Fibroblast of lung (primary cell): ENCODE measurements around the gene ASTN1. TPM values are rescaled to one million over a fixed set of nuclear protein-coding genes. Genes with fewer than 3 reads are reported as not detected.
A peak's percentile ranks its signal among the peaks of the same experiment; 100 is the strongest.

Experiments
- DNase-seq, 2 donors: peaks; one replicate each; pipeline versions ENCODE4 v3.0.0 to v3.0.0-alpha.2; 2010; ENCODE audit warnings: low read depth in 2 of 2
- H2AFZ ChIP-seq: 2 replicates; pipeline ENCODE4 v1.5.1; 2012; ENCODE audit warnings: low read length, control low read depth, inconsistent platforms
- H3K27ac ChIP-seq: 2 replicates; pipeline ENCODE4 v1.5.1; 2011; ENCODE audit warnings: low read length, control low read depth; ENCODE audit not compliant: insufficient read depth
- H3K27me3 ChIP-seq: 2 replicates; pipeline ENCODE4 v1.5.1; 2011; ENCODE audit warnings: mild to moderate bottlenecking, low read length; ENCODE audit not compliant: control insufficient read depth, insufficient read depth
- H3K36me3 ChIP-seq: 2 replicates; pipeline ENCODE4 v1.5.1; 2011; ENCODE audit warnings: low read length; ENCODE audit not compliant: control insufficient read depth, insufficient read depth
- H3K4me1 ChIP-seq: 2 replicates; pipeline ENCODE4 v1.5.1; 2011; ENCODE audit warnings: low read length; ENCODE audit not compliant: control insufficient read depth, insufficient read depth; ENCODE audit errors: extremely low read depth
- H3K4me2 ChIP-seq: 2 replicates; pipeline ENCODE4 v1.5.1; 2011; ENCODE audit warnings: low read length, control low read depth; ENCODE audit not compliant: insufficient read depth; ENCODE audit errors: extremely low read depth
- H3K4me3 ChIP-seq, 4 experiments: fragments of 200-600 bp in 1 of 4; sonication (generic) in 1 of 4; replicated peaks in 1 of 4; 2 replicates each; pipeline ENCODE4 v1.5.1; 2011 to 2016; ENCODE audit warnings: low read length in 4 of 4, low read depth in 3 of 4, mild to moderate bottlenecking in 3 of 4, control low read depth in 2 of 4, inconsistent platforms in 1 of 4, mixed read lengths in 1 of 4; ENCODE audit not compliant: insufficient read depth in 1 of 4; ENCODE audit errors: control extremely low read depth in 1 of 4
- H3K79me2 ChIP-seq: 2 replicates; pipeline ENCODE4 v1.5.1; 2012; ENCODE audit warnings: mild to moderate bottlenecking, low read length, inconsistent platforms; ENCODE audit not compliant: control insufficient read depth, insufficient read depth
- H3K9ac ChIP-seq: 2 replicates; pipeline ENCODE4 v1.5.1; 2011; ENCODE audit warnings: mild to moderate bottlenecking, low read length, control low read depth; ENCODE audit not compliant: insufficient read depth
- H3K9me3 ChIP-seq: 2 replicates; pipeline ENCODE4 v1.5.1; 2012; ENCODE audit warnings: low read depth, low read length; ENCODE audit not compliant: control insufficient read depth, insufficient read depth
- H4K20me1 ChIP-seq: 2 replicates; pipeline ENCODE4 v1.5.1; 2011; ENCODE audit warnings: low read length; ENCODE audit not compliant: control insufficient read depth, insufficient read depth; ENCODE audit errors: extremely low read depth
- CTCF ChIP-seq, 2 donors: IDR thresholded peaks in 1 of 2; conservative IDR thresholded peaks in 1 of 2; 1 replicate in 1 of 2; 2 replicates in 1 of 2; pipeline ENCODE4 v1.5.1; 2011 to 2012; ENCODE audit warnings: low read length in 2 of 2, control low read depth in 1 of 2, inconsistent platforms in 1 of 2, low read depth in 1 of 2, mild to moderate bottlenecking in 1 of 2
- EZH2 ChIP-seq: IDR thresholded peaks from 2 replicates; pipeline ENCODE4 v1.5.1; 2012; ENCODE audit warnings: low read length, control low read depth, mild to moderate bottlenecking; ENCODE audit errors: missing control alignments
- polyA plus RNA-seq, 2 donors: library from polyadenylated mRNA; depleted of rRNA in 1 of 2; stranded (reverse) in 1 of 2; unstranded in 1 of 2; fragments of >200 nt; gene quantifications; 2 replicates each; pipeline ENCODE4 v1.2.1, GENCODE V29; 2011 to 2012; ENCODE audit warnings: missing spikeins in 1 of 2
- total RNA-seq: library from RNA; depleted of rRNA; stranded (reverse); fragments of >200 nt; gene quantifications from 2 replicates; pipeline ENCODE4 v1.2.1, GENCODE V29; 2014

Gene ASTN1
- total and polyA plus RNA-seq, 2 donors (not counting 1 experiment from before 2014, with no cell fraction given), result 0.06 to 0.17 TPM

DNA sequence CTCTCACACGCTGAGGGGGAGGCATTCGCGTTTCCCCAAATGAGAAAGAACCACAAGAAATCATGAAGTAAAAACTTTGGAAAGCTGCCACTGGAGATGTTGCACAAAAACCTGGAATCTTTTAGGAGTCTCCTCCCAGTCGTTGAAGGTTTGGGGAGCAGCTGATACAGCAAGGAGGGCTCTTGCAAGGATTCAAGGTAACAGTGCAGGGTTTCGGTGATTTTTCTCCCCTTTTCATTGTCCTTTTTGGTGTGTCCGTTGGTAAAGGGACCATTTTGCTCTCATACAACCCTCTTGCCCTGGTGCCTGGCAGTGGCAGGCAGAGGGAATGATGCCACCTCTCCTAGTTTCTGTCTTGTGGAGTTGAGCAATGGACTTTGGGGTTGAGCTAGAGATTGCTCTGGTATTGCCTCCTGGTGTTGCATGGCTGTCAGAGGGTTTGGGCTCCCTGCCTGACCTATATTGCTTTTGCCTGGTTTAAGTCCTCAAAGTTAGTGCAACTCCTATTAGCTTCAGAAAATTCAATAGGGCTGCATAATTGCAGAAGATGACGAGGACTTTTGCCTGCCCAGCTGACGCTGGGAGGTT is 7.1 kb upstream of the ASTN1 start:
- Histone ChIP-seq H3K4me3 (peak overlapping the region in 2 of 4 experiments; percentile 9 to 53), H3K4me2 (peak overlapping the region; percentile 87)

DNA sequence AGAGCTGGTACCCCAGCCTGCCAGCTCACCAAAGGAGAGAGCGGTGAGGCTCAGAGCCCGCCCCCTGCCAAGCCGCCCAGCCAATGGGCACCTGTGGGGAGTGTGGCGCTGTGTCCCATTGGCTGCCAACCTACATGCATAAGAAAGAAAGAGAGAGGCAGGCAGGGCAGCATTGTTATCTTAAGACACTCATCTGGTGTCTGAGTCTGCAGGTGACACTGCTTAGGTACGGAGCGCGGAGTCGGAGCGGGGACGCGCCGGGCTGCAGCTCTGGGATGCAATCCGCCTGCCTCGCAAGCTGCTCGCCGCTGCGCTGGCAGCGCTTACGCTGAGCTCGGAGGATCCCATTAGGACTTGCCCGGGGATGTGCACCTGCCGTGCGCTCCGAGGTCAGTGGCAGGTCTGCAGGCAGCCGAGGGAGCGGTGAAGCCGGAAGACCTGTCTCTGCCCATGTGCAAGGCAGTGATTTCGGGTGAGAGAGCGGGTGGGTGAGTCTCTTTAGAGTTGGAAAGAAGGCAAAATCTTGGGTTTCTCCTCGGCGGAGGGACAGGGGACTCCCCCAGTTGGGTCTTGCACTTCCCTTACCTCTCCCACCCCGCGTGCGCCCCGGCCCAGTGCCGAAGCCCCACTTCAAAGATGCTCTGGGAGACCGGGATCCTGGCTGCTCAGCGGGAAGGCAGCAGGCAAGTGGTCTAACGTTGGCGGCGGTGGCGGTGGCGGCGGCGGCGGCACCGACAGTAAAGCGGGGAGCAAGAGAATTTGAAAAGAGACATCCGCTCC is 6.4 kb upstream of the ASTN1 start, which contains the start of gene BRINP2:
Gene BRINP2 (plus strand): TSS at position 203 of the 780 bp plus-strand sequence. CDS start 58,919 bp downstream, outside the sequence.
- Histone ChIP-seq H2AFZ (peak within 1 kb of the TSS; percentile 56), H3K4me1 (peaks cover 5% of the 10 kb centered on the region), H3K79me2 (no peaks in the 10 kb centered on the region), H3K27me3 (peaks cover 49% of the 10 kb centered on the region), H3K27ac (no peak within 1 kb of the TSS), H3K36me3 (no peaks in the 10 kb centered on the region), H3K9ac (no peak within 1 kb of the TSS), H3K4me2 (peak within 1 kb of the TSS; percentile 87), H3K4me3 (peak within 1 kb of the TSS; percentile 27 to 53 (median 44)), H3K9me3 (no peaks in the 10 kb centered on the region), H4K20me1 (no peaks in the 10 kb centered on the region)
- DNase-seq, result peak; percentile 26 to 37
- TF ChIP-seq CTCF (conservative IDR thresholded peaks at IDR 0.05 in 1 of 2, IDR thresholded peaks at IDR 0.05 in 1 of 2; ENCODE audit: low read depth in 1 of 2, low read length in 2 of 2) (no peak), EZH2 (peak; percentile 69)

More for the DNA sequence above, 7.1 kb upstream of the ASTN1 start:
- Histone ChIP-seq H2AFZ (no peak overlapping the region), H3K4me1 (peaks cover 5% of the 10 kb centered on the region), H3K9ac (no peak overlapping the region), H4K20me1 (no peaks in the 10 kb centered on the region), H3K27ac (no peak overlapping the region), H3K9me3 (no peaks in the 10 kb centered on the region), H3K79me2 (no peaks in the 10 kb centered on the region), H3K36me3 (no peaks in the 10 kb centered on the region), H3K27me3 (peaks cover 47% of the 10 kb centered on the region)
- TF ChIP-seq EZH2 (no peak), CTCF (conservative IDR thresholded peaks at IDR 0.05 in 1 of 2, IDR thresholded peaks at IDR 0.05 in 1 of 2; ENCODE audit: low read depth in 1 of 2, low read length in 2 of 2) (no peak)
- DNase-seq, result peak in 1 of 2 donors; percentile 9

- H2AFZ ChIP-seq, result no peak overlapping the region
Measured at GRCh38 chr1:177165069-177165439, 542 bp upstream of the ASTN1 start.

More at GRCh38 chr1:177165069-177165439, 542 bp upstream of the ASTN1 start:
- no peak overlapping the region for H3K27ac ChIP-seq
- no peaks in the 10 kb centered on the region for H3K79me2 ChIP-seq
- no peaks in the 10 kb centered on the region for H3K9me3 ChIP-seq
- TF ChIP-seq CTCF (conservative IDR thresholded peaks at IDR 0.05 in 1 of 2, IDR thresholded peaks at IDR 0.05 in 1 of 2; ENCODE audit: low read depth in 1 of 2, low read length in 2 of 2), result no peak
- no peak for TF ChIP-seq EZH2
- peak overlapping the region in 2 of 4 experiments; percentile 28 to 49 for H3K4me3 ChIP-seq
- H3K36me3 ChIP-seq, result no peaks in the 10 kb centered on the region
- H3K4me1 ChIP-seq, result no peaks in the 10 kb centered on the region
- DNase-seq, result no peak
- H3K4me2 ChIP-seq, result peak overlapping the region; percentile 59
- H4K20me1 ChIP-seq, result no peaks in the 10 kb centered on the region
- peaks cover 36% of the 10 kb centered on the region for H3K27me3 ChIP-seq
- no peak overlapping the region for H3K9ac ChIP-seq
